Head of caudate nucleus (tissue), 42 donors: ENCODE measurements around the gene CABLES1.
"Not testable (repeated sequence)": the region's sequence is repeated elsewhere in the genome, so short reads cannot be mapped to it uniquely, and the experiment has no call there.

Source experiments
- DNase-seq, 42 donors: peaks; one replicate each; pipeline versions ENCODE4 v3.0.0 to v3.0.0-alpha.2; 2020 to 2021; ENCODE audit warnings: mixed read lengths in 7 of 42
- intact Hi-C: fragments of 100-400 bp; cut with DNase I; formaldehyde crosslinking; loops from one replicate; pipeline ENCODE4 v1.15.0; 2022

Gene CABLES1

DNA sequence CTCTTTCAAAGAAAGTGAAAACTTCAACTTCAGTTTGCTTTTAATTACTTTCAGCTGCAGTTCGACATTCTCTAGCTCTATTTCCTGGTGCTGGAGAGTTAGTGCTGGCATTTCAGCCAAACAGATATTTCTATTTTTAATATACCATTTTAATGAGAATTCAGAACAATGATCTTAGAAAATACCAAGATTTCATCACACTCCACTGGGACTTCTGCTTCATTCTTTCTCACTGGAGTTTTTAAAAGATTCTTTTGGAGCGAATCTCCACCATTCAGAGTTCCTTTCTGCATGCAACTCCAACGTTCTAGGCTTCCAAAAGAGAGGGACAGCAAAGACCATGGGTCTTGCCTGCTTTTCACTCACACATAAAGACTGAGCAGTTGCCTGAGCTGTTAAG lies 94.2 kb downstream of the CABLES1 start:
- intact Hi-C loops: no loop called here
- no peak for DNase-seq

- no peak for DNase-seq
- intact Hi-C loops: no loop called here
Measured at GRCh38 chr18:23230686-23231085, 95.4 kb downstream of the CABLES1 start.

DNA sequence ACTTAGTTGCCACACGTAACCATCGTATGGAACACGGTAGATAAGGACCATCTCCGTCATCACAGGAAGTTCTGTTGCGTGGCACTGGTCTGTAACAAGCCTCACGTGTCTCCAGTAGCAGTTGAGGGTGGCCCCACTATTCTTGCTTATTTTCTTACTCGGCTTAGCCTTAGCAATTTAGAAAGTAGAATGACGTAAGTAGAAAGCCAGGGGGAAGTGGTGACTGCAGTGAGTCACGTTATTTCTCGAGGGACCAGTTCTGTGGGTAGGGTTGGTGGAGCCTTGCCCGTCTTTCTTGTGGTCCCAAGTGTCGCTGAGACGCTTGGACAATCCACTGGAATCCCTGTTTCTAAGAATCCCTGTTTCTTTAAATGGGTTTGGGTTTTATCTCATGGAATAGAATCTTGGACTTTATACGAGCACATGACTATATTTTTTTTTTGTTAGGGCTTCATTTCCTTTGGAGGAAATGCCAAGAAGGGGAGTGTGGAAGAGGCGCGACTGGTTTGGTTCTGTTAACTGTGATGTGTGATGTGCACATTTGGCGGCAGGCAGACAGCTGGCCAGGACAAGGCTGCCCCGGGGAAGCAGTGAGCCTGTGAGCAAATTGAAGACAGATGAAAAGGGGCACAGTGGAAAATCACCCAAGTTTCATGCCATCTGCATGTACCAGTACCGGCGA lies 96.2 kb downstream of the CABLES1 start:
- intact Hi-C loops: no loop called here
- DNase-seq: peak in 16 of 42 donors; percentile 10 to 70 (median 36)

DNA sequence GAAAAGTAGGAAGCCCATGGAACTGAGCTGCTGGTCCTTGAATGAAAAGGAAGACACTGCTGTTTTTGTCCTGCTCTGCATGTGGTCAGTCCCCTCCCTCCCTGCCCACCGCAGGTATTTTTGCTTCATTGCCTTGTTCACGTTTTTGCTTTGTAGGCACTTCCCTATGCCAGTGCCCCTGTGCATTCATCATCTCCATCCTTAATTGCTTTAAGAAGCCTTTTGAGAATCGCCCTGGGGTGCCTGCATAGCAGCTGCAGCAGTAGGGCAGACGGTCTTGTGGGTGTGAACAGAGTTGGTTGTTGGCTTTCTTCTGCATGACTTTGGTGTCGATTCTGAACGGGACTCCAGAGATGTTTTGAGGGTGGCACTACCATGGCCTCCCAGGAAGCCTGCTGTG lies 97.0 kb downstream of the CABLES1 start:
- no peak for DNase-seq
- intact Hi-C loops: no loop called here

GRCh38 chr18:23234619-23235018 lies 99.3 kb downstream of the CABLES1 start:
- intact Hi-C loops: no loop called here
- no peak for DNase-seq

- intact Hi-C loops: no loop called here
- DNase-seq: no peak
Measured at GRCh38 chr18:23235336-23235735, 100.1 kb downstream of the CABLES1 start.

- intact Hi-C loops: no loop called here
Measured at GRCh38 chr18:23235860-23236259, 100.6 kb downstream of the CABLES1 start.

DNA sequence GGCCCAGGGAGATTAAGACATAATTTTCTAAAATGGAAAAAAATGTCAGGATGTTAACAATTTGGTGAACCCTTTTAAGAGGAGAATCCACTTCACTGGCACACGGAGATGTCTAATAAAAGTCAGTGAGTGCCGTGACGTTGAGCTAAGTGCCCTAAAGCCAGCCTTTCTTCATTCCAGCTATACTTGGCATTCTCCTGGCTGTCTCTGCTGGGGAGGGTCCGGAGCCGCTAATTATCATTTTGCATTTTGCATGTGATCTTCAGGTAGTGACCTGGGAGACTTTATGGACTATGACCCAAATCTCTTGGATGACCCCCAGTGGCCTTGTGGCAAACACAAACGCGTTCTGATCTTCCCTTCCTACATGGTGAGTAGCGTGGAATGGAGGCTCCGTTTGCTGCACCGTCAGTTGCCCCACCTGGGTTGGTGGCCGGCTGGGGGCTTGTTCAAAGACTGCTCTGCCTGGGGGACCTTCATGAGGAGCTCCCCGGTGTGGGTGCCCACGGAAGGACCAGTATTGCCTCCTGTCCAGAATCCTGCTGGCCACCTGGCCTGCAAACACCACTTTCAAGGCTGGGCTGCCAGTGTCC lies 101.7 kb downstream of the CABLES1 start:
- DNase-seq: no peak
- intact Hi-C loops: no loop called here

More at GRCh38 chr18:23235860-23236259, 100.6 kb downstream of the CABLES1 start:
- no peak for DNase-seq

DNA sequence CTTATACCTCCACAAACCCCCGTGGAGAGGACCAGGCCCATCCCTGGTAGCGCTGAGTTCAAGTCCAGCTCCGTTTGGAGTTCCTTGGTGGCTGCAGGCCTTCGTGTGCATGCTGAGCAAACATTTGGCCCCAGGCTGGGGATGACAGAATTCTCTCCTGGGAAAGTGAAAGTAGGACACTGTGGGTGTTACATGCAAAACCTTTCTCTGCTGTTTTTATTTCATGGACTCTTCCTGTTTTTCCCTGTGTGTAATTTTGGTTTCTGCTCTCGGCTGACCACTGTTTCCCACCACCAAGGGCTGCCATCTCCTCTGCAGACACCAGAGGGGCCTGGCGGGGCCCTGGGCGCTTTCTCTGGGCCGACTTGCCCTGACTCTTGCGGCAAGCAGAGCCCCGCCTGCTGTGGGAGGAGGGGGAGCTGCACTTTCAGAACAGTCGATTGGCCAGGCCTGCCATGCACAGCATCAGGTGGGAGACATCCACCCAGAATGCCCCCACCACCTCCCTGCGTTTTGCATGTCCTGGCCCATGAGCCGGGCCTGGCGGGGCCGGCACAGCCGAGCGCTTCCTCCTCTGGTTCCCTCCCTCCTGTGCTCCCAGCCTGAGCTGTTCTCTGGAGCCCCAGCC lies 102.4 kb downstream of the CABLES1 start:
- peak in 31 of 42 donors; percentile 9 to 65 (median 36) for DNase-seq
- intact Hi-C loops: no loop called here

GRCh38 chr18:23238152-23238531 lies 102.9 kb downstream of the CABLES1 start:
- DNase-seq: peak in 12 of 42 donors; percentile 10 to 67 (median 32)
- intact Hi-C loops: no loop called here

DNA sequence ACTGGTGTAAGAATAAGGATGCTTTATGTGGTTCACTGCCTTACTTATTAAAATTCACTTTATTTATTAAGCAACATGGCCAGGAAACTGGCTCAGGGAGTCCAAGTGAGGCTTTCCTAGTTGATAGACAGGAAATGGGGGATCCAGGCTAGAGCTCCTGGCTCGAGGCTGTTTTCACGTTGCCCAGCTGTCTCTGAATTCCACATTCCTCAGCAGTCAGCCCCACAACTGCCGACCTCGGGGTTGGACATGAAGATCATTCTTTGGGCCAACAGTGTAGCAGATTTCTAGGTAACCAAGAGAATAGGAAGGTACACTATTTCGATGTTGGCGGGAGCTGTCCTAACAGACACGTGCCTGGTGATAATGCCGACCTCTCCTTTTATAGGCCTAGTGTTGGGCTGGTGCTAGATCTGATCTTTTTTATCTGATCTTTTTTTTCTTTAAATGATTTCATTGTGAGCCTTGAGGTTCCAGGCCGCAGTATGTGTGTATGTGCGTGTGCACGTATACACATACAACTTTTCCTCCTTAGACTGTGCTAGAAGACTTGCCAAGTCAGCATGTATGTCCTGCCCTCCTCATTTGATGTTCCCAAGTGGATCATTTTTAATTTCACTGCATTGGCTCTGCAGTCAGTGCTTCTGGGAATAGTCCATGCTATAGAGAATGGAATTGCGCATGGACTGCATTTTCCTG lies 103.5 kb downstream of the CABLES1 start:
- intact Hi-C loops: no loop called here
- DNase-seq: no peak

DNA sequence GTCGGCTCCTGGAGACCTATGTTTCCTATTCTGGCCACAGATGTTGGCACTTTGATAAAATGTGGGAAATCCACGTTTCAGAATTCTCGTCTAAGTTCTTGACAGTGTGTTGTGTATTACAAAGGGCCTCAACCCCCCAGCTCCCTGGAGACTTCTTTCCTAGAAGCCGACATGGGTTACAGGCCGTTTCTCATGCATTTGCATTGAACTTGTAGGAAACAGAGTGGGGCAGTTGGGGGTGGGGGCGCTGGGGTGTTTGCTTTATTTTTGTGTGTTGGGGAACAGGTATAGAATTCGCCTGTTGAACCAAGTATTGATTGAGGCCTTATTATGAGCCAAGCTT lies 104.0 kb downstream of the CABLES1 start:
- DNase-seq: no peak
- intact Hi-C loops: no loop called here

- intact Hi-C loops: no loop called here
- DNase-seq: no peak
Measured at GRCh38 chr18:23239885-23240608, 104.8 kb downstream of the CABLES1 start.

DNA sequence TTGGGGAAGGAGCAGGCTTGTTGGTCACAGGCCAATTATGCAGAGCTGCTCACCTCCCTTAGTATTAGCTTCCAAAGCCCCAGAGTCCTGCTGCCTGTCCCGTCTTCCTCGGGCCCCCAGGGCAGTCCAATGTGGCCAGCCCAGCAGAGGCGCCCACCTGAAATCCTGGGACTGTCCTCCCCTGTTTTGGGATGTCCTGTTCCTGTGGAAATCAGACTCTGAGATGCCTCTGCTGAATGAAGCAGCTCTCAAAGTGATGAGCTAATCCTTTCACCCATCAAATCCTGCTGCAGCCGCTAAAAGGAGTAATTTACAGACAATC lies 105.3 kb downstream of the CABLES1 start:
- no peak for DNase-seq
- intact Hi-C loops: no loop called here

- intact Hi-C loops, DNase-seq: not testable (repeated sequence)
Measured at GRCh38 chr18:23241833-23242496, 106.7 kb downstream of the CABLES1 start.

DNA sequence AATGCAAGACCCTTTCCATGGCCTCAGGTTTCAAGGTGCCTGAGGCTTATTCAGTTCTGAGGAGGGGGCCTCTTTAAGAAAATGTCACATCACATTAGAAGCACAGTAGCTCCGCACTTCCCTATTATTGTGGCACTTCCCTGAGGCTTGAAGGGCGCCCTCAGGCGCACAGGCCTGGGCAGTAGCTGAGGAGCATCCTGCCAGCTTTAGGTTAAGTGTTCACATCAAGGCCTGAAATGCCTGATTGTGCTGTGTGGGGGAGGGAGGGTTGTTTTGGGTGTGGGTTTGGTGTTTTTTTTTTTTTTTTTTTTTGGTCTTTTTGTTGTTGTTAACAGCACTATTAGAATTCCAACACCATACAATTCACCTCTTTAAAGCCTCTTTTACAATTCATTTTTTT lies 107.9 kb downstream of the CABLES1 start:
- intact Hi-C loops: no loop called here
- no peak for DNase-seq

DNA sequence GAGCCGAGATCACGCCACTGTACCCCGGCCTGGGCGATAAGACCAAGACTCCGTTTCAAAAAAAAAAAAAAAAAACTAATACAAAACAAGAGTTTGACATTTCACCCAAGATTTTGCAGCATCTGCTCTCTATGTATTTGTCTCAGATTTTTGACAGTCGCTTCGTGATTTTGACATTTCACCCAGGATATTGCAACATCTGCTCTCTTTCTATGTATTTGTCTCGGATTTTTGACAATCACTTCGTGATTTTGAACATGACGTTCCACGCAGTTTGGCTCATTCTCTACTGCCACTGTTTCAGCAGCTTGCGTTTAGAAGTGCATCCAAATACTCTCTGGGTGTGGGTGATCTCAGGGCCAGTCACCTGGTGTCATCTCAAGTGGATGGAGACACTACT lies 108.5 kb downstream of the CABLES1 start:
- no peak for DNase-seq
- intact Hi-C loops: no loop called here

DNA sequence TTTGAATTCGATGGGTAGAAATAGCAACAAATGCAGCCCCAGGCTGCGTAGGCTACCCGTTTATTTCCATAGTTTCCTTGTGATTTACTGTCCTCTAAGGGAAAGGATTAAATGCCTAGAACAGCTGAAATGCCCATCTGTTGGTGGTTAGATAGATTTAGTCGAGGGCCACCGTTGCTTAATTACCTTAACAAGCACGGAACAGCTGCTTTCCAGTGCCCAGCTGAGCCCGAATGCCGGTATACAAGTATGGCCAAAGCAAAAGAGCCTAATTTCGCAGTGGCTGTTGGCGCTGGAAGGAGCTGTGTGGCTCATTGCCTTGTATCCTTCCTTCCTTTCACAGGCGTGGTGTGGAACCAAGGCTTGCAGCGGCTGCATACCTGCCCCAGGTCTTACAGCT lies 109.1 kb downstream of the CABLES1 start:
- intact Hi-C loops: no loop called here
- no peak for DNase-seq

DNA sequence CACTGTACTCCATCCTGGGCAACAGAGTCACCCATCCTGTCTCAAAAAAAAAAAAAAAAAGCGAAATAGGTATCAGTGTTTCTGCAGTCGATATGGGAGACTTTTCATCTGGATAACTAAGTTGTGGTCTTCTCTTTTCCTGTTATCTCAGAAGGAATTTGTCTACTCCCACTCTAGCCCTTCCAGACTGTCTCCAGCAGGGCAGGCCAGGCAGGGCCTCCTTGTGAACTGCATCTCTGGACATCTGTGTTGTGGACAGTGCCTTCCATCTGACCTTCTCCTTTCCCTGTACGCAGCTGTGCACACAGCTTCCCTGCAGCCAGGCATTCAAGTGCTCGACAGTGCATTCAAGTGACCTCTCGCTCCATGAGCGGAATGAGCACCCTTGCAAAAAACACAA lies 110.2 kb downstream of the CABLES1 start:
- intact Hi-C loops: no loop called here
- DNase-seq: no peak
